DND-41 (cell line): ENCODE data around the gene KRTAP16-1.

Source experiments
- CTCF ChIP-seq: IDR thresholded peaks from 2 replicates; pipeline ENCODE4 v1.5.1; 2012; ENCODE audit warnings: borderline replicate concordance, low read length, moderate library complexity, mild to moderate bottlenecking; ENCODE audit not compliant: poor library complexity, severe bottlenecking; ENCODE audit errors: extremely low read depth
- EZH2 ChIP-seq: IDR thresholded peaks from 3 replicates; pipeline ENCODE4 v1.6.1; 2012; ENCODE audit warnings: borderline replicate concordance, low read depth, mild to moderate bottlenecking, moderate library complexity, low read length, inconsistent platforms; ENCODE audit not compliant: severe bottlenecking

GRCh38 chr17:41343029-41343428 is 33.9 kb upstream of the KRTAP16-1 start:
- TF ChIP-seq CTCF (no peak), EZH2 (no peak)
